GM18858 (cell line): Measurements from ENCODE around the gene ARHGEF4.

Source experiments
- ATAC-seq: cut with Tn5 transposase; IDR thresholded peaks from one replicate; pipeline ENCODE4 v1.9.1; 2021; ENCODE audit not compliant: unreplicated experiment

ARHGEF4 gene

DNA sequence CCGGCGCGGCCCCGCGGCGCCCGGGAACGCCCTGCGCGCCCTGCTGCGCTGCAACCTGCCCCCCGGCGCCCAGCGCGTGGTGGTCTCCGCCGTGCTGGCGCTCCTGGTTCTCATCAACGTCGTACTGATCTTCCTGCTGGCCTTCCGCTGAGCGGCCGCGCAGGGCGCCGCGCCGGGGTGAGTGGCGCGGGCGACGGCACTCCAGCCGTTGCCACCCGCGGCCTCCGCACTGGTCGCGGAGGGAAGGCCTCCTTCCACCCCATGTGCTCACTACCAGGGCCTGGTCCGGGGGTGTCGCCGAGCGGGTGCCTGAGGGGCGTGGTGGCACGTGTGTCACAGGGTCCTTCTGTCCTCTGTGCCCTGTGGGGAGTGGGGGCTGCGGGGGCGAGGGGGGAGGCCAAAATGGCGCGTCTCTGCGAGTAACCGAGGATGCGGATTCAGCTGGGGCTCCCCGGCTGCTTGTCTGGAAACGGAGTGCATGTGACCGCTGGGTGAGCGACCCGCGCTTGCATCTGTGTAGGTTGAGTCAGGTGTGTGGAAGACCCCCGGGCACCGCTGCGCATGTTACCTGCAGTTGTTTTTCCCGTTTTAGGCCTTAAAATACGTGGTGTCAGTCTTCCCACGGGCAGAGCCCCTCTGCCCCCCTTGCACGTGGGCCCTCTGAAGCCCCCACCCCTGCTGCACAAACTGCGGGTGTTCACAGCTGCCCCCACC, 198.6 kb downstream of the ARHGEF4 start:
- no peak for ATAC-seq

GRCh38 chr2:131035826-131036231, 199.1 kb downstream of the ARHGEF4 start:
- no peak for ATAC-seq

DNA sequence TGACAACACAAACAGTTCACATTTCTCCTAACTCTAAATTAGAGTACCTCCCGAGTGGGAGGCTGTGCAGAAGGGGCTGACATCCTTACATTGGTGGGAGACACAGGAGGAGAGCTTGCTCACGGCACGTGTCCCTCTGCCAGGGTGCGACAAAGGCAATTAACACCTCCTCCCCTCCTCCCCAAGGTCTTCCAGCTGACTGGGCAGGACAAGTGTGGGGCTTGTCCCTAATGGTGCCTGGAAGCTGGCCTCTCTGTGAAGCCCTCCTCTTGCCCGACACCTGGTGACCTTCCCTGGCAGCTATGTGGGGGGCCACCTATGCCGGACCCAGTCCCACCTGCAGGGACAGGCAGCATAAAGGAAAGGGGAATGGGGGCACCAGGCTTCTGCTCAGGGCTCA, 199.6 kb downstream of the ARHGEF4 start:
- no peak for ATAC-seq

GRCh38 chr2:131036696-131037397, 200.1 kb downstream of the ARHGEF4 start:
- no peak for ATAC-seq

DNA sequence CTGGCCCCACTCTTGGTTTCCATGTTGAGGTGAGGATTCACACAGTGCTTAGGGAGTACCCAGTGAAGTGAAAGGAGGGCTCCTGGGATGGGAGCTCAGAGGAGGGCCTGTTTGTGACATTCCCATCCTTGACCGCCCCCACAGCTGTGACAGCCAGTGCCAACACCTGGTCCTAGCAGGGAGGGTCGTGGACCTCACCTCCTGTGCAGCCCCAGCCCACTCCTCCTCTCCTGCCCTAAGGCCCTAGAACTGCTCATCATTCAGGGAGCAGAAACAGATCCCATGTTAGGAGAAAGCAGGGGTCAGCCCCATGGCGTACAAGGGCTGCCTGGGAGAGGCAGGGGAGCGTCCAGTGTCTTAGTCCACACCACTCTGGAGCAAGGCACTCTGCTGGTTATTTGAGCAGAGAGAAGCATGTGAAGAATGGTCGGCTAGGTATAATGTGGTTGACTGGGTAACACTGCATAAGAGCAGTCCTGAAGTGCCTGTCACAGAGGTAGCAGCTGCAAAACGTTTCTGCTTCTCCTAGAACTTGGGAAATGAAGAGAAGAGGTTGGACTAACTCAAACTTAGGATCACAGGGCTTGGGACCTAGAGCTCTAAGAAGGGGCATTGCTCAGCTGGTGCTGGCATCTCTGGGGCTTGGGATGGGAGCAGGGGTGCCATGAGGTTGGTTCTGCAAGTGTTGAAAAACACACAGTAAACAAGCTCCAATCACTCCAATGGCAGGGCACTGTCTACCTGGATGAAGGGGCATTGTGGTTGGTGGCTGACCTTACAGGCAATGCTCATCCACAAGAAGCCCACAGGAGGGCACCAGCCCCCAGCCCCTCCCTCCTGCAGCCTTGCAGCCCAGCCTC, 200.9 kb downstream of the ARHGEF4 start:
- ATAC-seq, result no peak

- ATAC-seq, result no peak
These were observed 201.8 kb downstream of the ARHGEF4 start for GRCh38 chr2:131038258-131039100.

GRCh38 chr2:131039101-131039440, 202.4 kb downstream of the ARHGEF4 start:
- ATAC-seq, result no peak

DNA sequence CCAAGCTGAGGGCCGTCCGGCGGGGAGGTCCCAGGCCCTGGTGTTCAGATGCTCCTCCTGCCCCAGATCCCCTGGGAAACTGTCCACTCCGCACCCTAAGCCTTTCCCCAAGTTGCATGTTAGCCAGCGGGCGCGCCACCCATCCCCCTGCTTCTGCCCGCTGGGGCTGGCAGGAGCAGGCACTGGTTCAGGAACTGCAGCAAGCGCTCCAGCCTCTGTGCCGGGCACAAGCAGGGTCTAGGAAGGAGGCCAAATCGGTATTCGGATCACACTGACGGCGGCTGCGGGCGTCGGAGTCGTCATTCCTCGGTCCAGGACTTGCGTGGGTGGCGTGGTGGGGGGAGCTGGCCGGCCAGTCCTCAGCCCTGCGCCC, 202.8 kb downstream of the ARHGEF4 start:
- no peak for ATAC-seq

DNA sequence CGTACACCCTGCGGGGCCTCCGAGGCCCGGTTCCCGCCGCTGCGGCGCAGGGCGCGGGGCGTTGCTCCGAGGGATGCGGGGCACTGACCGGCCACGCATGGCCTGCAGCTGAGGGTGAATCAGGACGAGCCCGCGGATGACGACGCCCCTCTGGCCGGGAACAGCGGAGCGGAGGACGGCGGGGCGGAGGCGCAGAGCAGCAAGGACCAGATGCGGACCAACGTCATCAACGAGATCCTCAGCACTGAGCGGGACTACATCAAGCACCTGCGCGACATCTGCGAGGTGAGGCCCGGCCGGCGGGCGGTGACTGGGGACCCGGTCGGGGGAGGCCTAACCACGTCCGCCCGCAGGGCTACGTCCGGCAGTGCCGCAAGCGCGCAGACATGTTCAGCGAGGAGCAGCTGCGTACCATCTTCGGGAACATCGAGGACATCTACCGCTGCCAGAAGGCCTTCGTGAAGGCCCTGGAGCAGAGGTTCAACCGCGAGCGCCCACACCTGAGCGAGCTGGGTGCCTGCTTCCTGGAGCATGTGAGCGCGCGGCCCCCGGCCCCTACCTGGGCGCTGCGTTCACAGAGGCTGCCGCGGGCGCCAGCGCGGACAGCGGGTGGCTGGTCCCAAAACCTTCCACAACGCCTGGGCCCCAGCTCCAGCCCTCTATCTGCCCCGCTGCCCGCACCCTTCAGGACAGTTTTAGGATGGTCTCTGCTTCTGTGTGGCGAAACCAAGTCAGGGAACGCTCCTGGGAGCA, 203.4 kb downstream of the ARHGEF4 start:
- no peak for ATAC-seq

DNA sequence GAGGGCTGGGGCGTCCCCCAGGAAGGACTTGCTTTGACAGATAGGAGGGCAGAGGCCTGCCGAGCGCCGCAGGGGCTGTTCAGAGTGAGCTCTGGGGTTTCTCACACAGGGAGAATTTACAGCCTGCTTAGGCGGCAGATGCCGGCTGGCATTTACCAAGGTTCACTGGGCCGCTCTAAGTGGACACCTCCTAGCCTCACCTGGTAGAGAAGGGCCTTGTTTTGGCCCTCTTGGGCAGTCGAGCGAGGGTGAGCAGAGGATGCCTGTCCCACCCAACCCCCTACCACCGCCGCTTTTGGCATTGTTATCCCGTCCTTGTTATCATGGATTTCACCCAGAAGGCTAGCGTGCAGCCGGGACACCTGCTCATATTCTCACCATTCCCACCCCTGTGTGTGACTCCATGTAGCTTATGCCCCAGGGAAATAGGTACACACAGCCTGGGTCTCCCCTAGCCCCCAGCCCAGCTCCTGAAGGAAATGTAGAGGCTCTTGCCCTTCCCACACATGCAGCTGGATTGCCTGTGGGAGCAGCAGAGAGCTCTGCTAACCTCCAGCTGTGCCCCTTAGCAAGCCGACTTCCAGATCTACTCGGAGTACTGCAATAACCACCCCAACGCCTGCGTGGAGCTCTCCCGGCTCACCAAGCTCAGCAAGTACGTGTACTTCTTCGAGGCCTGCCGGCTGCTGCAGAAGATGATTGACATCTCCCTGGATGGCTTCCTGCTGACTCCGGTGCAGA, 204.1 kb downstream of the ARHGEF4 start:
- ATAC-seq, result no peak

- no peak for ATAC-seq
These were observed 204.9 kb downstream of the ARHGEF4 start for GRCh38 chr2:131041402-131042147.

DNA sequence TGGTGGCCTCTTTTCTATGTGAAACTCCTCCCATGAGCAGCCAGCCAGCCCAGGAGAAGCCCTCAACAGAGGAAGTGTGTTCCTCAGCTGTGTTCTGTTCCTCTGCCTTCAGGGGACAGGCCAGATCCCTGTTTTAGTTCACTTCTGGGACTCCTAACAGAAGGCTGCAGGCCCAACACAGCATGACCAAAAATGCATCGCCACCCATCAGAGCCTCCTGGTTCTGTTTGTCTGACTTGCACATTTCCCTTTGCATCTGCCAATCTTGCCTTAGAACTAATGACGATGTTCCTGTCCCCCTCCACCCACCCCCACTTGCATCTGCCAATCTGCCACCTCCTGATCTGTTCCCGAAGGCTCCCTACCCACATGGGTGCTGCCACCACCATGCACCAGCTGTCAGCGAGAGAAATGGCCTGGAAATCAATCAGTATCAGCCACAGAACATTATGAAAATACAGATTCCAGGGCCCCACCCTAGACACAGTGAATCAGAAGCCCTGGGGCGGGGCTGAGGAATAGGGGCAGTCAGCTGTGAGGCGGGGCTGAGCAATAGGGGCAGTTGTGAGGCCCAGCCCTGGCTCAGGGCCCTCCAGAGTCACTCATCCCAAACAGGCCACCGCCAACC, 205.5 kb downstream of the ARHGEF4 start:
- ATAC-seq, result no peak

GRCh38 chr2:131043199-131044074, 206.7 kb downstream of the ARHGEF4 start:
- ATAC-seq, result no peak

DNA sequence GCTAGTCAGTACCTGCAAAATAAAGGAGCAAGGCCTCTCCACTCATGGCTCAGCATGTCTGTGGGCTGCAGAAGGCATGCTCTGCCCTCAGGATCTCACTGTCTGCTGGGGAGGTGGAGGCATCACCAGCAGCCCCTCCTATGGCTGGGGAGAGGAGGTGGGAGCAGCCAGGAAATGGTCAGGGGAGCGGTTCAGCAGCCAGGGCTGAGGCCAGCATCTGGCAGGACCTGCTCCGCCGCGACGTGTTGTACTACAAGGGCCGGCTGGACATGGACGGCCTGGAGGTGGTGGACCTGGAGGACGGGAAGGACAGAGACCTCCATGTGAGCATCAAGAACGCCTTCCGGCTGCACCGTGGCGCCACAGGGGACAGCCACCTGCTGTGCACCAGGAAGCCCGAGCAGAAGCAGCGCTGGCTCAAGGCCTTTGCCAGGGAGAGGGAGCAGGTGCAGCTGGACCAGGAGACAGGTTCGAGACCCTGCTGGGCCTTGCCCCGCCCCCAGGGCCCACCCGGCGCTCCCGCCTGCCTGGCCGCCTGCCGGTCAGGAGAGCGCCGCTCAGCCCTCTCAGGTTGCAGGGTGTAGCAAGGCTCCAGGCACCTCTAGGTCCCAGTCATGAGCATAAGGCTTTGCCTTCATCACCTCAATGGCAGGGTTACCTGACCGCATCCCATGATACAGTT, 207.5 kb downstream of the ARHGEF4 start:
- no peak for ATAC-seq

DNA sequence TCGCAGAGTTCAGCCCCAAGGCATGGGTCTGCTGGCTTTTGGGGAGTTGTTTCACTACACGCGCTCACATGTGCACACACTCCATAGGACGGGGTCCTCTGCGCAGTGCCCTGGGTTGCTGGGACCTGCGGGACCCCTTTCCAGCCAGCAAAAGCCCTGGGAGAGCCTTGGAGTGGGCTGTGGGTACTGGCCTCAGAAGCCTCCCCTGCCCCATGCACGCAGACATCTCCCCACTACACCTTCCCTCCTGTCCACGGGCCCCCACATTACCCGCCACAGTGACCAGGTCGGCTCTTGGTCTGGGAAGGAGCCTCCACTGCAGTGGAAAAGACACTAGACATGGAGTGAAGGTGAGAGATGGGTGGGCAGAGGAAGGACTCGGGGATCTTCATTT, 208.0 kb downstream of the ARHGEF4 start:
- ATAC-seq, result no peak

GRCh38 chr2:131045286-131046027, 208.7 kb downstream of the ARHGEF4 start:
- ATAC-seq, result no peak
